GM21390 (cell line): ENCODE measurements around the gene CSTF2.

ENCODE experiments used
- ATAC-seq: cut with Tn5 transposase; IDR thresholded peaks from one replicate; pipeline ENCODE4 v1.9.1; 2021; ENCODE audit not compliant: unreplicated experiment

The CSTF2 gene

GRCh38 chrX:100870527-100870926 lies 50.3 kb downstream of the CSTF2 start:
- ATAC-seq, result no peak

- ATAC-seq, result no peak
These were observed 51.7 kb downstream of the CSTF2 start for GRCh38 chrX:100871594-100872560.

GRCh38 chrX:100874325-100874724 lies 54.1 kb downstream of the CSTF2 start, which contains the start of gene NOX1:
NOX1 (minus strand) TSS chrX:100874359; CDS start chrX:100874139, 220 bp downstream.
- no peak for ATAC-seq

GRCh38 chrX:100880368-100880767 lies 60.2 kb downstream of the CSTF2 start:
- ATAC-seq, result no peak

- no peak for ATAC-seq
These were observed 63.5 kb downstream of the CSTF2 start for GRCh38 chrX:100883654-100884053.
